Colon (tissue), 2 donors: ENCODE measurements around the gene F12.

Source experiments
- FAIRE-seq: peaks from 2 replicates; lab custom pipeline; 2012; peaks lifted over from hg19 to GRCh38; lab: Jason Lieb, UNC
- donor health status: control.
- donor health status: control.

Gene F12

DNA sequence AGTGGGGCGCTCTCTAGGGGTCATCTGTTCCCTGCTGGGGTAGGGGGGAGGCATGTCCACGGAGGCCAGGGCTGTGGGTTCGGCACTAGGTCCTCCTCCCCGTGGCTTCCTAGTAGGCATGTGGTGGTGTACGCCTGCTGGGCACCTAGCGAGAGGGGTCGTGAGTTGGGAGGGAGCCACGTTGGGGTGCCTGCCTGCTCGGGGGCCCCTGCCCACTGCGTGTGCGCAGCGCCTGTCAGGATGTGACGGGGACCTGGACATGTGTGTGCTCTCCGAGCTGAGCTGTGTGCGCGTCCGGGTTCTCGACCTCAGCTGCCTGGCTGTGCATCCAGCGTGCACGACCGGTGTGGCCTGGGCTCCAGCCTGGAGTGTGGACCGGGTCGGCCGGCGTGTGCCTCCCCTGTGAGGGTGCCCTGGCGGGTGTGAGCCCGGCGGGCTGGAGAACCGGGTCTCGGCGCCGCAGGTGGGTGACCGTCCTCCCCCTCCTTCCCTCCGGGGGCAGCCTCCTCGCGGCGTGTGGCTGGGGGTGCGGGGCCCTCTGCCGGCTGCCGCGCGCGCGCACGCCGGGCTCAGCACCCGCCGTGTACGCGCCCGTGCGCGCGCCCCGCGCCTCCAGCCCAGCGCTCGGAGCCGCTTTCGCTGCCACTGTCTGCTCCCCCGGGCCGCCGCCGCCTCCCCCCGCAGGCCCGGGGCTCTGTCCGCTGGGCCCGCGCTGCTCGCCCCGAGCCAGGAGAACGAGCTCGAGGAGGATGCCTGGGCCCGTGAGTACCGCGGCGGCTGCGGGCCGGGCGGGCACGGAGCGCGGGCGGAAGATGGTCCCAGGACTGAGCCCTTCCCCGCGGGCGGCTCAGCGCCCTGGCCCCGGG lies 37.1 kb upstream of the F12 start, which contains the start of gene PRR7:
TSS of gene PRR7 (plus strand) at position 615 of the 866 bp plus-strand sequence. CDS start 8,254 bp downstream, outside the sequence.
- no peak for FAIRE-seq

DNA sequence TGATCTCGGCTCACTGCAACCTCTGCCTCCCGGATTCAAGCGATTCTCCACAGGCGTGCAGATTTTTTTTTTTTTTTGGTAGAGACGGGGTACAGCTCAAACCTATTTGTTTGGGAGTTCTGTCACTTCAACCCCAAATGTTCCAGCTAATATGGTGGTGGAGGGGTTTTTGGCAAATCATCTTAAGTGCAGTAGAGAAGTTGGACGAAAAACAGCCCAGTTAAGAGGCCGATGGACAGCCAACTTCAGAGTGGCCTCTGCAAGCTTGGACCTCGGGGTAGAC lies 36.5 kb upstream of the F12 start:
- FAIRE-seq, result no peak

DNA sequence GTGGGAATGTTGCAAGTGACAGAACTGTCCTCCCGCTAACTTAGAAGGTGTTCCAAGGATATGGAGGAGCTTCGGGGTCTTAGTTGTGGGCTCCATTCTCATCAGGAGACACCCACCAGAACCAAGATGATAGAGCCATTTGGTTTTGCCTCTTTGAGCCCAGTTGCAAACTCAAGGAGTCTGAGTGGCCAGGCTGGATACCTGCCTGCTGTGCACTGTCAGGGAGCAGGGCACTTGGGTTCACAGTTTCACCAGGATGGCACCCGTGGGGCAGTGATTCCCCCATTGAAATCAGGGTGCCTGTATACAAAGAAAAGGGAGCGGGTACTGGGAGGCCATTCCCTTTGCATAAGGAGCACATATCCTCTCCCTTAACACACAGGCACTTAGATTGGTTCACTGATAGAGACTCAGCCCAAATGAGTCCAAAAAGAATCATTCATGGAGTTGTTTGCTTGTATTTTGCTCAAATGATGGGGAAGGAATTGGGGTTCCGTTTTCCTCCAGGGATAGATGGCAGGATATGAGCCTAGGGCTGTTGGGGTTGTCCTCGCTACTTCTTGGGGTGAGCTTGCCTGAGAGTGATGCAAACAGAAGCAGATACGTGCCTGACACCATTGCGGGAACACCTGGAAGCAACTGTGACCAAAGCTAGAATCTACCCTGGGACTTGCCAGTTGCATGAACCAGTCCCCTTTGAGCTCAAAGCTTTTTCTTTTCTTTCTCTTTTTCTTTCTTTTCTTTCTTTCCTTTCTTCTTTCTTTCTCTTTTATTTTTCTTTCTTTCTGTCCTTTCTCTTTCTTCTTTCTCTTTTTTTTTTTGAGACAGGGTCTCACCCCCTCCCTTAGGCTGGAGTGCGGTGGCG lies 35.9 kb upstream of the F12 start:
- no peak for FAIRE-seq

DNA sequence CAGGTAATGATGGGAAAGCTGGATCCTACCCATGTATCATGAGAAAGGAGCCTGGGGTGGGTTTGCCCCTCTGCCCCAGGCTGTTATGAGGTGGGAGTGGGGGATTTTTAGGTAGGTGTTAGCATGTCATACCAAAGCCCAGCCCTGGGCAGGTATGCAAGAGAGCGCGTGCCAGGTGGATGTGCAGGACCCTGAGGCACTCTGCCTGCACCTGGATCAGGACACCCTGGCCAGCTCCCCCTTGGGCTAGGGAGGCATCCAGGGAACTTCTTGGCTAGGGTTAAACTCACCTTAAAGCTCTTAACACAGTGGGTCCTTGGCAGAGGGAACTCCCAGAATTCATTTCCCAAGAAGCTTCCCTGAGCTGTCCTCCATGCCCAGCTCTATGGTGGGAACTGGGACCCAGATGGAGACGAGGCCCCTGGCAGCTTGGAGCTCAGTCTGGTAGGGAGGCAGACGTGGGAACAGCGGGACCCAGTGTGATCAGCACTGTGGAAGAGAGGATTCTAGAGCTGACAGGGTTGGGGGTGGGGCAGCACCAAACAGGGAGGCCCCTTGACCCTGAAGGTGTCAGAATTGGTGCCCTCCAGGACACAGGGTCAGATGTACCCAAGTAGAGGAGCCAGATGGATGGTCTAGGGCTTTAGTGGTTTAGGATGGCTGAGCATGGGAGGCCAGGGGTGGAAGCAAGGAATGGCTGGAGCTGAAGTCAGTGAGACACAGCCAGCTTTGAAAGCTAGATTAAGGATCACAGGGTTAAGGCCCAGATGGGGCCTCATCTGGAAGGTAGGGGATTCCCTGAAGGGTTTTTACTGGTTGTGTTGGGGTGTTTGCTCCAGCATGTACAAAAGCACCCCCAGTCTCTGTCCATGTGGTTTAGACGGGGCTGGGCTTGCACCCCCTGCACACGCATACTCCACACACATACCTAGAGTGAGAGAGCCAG lies 35.0 kb upstream of the F12 start:
- FAIRE-seq, result no peak

DNA sequence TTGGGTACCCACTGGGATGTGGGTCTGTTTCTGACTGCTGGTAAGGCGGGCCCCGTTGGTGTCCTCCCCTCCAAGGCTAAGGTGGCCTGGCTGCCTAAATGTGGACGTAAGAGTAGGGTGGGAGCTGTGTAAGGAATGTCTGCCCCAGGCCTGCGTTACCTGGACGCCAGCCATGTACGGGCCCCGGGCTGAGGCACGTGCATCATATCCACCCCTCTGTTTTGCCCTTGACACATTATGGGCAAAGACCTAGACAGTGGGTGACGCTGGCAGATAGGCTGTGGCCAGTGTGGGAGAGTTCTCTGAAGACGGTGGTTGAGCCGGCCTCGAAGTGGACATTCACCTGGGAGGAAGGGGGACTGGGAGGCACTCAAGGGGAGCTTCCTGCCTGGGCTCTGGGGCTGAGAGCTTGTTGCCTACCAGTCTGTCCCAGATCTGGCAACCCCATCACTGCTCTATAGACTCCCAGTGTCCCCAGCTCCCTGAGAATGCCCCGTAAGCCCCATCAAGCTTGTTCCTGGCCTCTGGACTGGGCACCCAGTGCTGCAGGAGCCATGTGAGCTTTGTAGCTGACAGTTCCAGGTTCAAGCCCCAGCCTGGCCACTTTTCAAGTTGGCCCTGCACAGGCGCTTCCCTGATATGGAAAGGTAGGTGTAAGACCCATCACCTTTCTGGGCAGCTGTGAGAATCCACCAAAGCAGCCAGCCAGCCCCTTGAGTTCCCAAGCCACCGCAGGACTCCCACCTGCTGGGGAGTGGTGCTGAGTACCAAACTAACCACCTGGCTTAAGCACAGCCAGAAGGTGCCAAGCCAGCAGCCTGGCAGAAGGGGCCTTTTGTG lies 34.0 kb upstream of the F12 start:
- no peak for FAIRE-seq

DNA sequence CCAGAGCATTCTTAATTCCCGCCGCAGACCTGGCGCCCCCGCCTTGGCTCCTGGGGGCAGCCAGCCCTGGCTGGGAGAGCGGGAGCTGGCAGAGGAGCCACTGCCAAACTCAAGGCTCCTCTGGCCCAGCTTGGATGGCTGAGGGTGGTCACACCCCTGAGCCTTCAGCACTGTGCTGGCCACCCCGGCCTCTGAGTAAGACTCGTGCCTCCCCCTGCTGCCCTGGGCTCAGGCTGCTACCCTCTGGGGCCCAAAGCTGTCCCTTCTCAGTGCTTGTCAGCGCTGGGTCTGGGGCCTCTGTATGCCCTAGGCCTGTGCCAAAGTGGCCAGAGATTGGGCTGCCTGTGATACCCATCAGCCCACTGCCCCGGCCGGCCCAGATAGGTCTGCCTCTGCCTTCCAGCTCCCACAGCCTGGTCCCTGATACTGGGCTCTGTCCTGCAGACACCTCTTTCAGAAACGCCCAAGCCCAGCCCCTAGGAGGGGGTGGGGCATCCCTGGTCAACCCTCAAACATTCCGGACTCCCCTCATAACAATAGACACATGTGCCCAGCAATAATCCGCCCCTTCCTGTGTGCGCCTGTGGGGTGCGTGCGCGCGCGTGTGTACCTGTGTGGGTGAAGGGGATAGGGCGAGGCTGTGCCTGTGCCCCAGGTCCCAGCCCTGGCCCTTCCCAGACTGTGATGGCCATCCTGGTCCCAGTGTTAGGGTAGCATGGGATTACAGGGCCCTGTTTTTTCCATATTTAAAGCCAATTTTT lies 32.9 kb upstream of the F12 start:
- FAIRE-seq, result no peak

DNA sequence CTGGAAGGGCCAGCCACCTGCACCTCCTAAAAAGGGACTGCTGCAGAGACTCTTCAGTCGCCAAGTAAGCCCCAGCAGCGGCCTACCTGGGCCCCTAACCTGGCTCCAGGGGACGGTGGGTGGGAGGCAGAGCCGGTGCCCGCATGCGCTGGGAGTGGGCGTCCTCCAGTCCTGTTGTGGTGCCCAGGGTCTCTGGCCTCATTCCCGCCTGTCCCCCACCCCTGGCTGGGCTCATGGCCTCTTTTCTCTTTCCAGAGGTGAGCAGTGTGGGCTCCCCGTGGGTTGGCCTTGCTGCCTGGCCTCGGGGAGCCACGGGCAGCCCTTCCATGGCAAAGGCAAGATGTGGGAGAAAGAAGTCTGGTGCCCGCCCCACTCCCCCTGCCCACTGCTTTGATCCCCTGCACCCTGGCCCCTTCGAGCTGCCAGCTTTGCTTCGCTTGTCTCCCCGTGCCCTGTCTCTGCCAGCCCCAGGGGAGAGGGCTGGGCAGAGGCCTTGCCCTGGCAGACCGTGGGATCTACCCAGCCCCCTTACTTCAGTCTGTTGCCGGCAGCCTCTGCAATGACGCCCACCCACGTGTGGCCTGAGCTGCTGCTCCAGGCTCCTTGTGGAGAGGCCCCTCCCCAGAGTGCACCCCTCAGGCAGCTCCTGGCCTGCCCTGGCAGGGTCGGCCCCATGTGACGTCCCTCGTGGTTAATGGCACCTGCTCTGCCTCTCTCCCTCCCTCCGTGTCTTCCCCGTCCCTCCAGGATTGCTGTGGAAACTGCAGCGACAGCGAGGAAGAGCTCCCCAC lies 31.8 kb upstream of the F12 start:
- no peak for FAIRE-seq

DNA sequence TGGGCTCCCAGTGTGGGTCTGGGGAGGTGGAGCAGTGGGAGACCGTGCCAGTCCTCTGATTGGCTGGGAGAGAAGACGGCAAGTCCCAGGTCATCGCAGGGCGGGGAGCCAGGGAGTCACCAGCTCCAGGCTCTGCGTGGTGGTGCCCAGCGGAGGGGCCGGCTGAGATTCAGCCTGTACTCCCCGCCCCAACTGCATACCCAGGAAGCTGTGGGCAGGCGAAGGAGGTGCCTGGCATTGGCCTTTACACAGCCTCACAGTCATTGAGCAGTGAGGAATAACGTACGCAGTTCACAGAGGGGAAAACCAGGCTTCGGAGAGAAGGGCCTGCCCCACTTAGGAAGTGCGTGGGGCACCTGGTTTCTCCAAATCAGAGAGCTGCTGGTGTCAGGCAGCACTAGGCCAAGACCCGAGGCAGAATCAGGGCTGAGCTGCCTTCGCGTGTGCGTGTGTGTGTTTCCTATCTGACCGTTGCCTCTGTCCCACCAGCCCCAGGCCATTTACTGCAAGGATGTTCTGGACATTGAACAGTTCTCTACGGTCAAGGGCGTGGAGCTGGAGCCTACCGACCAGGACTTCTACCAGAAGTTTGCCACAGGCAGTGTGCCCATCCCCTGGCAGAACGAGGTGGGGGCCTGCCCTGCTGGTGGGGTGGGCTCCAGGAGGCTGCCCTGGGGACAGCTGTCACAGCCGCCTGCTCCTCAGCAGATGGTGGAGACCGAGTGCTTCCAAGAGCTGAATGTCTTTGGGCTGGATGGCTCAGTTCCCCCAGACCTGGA lies 31.0 kb upstream of the F12 start:
- no peak for FAIRE-seq

DNA sequence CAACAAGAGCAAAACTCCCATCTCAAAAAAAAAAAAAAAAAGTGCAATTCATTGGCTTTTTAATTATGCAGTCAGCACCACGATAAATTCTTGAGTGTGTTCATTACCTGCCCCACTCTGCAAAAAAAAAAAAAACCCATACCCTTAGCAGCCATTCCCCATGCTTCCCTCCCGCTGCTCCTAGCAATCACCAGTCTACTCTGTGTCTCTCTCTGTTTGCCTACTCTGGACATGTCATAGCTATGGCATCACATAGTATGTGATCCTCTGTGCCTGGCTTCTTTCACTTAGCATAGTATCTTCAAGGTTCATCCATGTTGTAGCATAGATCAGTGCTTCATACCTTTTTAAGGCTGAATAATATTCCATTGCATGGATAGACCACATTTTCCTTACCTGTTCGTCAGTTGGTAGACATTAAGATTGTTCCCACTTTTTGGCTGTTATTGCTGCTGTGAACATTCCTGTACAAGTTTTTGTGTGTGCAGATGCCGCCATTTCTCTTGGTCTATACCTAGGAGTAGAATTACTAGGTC lies 30.2 kb upstream of the F12 start:
- no peak for FAIRE-seq

DNA sequence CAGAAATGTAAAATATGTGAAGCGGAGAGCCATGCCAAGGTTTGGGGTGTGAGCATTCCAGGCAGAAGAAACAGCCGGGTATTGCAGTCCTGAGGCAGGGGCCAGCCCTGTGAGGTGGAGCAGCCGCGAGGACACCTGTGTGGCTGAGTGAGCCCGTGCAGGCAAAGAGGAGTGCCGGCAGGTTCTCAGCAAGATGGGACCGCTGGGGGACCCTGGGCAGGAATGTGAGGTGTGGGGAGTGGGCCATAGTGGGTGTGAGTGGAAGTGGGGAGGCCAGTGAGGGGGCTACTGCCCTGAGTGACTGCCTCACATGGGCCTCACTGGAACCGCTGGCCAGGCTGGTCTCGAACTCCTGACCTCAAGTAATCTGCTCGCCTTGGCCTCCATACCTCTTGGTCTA lies 29.1 kb upstream of the F12 start:
- FAIRE-seq, result no peak

DNA sequence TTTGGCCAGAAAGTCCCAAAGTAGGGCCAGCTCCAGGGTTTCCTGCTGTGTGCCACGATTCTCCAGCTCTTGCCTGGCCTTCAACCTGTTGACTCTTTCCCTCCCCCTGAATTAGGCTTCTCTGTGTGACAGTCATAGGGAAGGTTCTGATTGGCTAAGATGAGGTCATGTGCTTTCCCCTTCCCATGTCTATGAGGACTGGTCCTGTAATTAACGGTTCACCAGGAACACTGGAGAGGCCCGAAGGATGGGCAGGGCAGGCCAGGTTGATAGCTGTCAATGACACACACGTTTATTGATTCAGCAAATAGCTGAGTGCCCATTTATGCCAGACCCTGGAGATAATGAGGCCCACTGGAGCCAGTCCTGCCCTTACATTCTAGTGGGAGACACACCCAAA lies 28.3 kb upstream of the F12 start:
- no peak for FAIRE-seq

DNA sequence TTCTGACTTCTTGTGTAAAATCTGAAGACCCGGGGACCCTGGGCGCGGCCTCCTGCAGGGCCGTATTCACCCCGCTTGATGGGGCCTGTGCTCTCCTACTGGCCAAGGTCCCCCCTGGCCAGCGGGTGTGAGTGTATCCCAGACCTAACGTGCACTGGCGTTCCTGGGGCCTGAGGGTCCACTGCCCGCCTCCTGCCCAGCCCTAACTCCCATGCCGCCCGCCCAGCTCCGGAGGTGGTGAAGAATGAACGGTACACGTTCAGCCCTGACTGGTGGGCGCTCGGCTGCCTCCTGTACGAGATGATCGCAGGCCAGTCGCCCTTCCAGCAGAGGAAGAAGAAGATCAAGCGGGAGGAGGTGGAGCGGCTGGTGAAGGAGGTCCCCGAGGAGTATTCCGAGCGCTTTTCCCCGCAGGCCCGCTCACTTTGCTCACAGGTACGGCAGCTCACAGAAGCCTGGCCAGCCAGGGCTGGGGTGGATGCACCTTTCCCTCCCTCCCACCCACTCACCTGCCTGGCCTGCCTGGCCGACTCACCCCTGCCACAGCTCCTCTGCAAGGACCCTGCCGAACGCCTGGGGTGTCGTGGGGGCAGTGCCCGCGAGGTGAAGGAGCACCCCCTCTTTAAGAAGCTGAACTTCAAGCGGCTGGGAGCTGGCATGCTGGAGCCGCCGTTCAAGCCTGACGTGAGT lies 26.6 kb upstream of the F12 start:
- no peak for FAIRE-seq

DNA sequence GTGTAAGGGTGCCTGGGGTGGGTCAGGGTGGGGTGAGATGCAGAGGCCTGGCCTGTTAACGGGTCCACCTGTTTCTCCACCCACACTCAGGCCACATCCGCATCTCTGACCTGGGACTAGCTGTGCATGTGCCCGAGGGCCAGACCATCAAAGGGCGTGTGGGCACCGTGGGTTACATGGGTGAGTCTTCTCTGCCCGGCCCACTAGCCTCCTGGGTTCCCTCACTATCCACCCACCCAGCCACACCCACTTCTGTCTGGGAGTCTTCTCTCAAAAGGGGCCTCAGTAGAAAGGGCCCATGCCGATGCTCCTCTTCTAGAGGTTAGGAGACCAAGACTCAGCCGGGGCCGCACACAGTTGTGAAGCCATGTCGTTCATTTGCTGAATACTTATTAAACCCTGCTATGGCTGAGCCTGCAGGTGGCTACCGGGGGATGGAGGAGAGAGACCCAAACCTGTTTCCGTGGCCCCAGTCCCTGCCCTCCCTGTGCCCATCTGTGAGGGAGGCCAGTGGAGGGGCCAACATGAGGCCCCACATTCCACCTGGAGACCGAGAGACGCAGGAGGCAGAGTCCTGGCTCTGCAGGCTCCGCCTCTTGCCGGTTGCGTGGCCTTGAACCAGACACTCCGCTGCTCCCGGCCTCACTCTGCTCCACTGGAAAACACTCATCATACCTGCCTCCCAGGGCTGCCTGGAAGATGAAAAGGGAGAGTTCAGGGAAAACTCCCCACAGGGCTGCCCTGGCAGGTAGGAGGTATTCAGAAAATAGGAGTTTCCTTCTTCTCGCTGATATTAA lies 25.8 kb upstream of the F12 start:
- no peak for FAIRE-seq

DNA sequence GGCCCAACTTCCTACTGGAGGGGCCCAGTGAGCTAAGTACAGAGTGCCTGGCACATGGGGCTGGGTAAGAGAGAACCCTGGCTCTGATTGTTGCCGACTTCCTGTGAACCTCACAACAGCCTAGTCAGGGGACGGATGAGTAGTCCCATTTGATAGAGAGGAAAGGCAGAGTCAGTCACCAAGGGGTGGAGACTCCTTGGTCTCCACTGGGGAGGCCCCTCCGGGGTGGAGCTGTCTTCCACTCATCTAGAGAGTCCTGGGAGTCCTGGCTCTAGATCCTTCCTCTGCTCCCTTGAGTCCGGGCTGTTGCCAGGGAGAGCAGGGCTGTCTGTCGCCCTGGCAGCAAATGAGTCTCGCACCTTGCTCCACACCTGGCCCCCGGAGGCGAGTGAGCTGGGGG lies 25.1 kb upstream of the F12 start:
- no peak for FAIRE-seq

DNA sequence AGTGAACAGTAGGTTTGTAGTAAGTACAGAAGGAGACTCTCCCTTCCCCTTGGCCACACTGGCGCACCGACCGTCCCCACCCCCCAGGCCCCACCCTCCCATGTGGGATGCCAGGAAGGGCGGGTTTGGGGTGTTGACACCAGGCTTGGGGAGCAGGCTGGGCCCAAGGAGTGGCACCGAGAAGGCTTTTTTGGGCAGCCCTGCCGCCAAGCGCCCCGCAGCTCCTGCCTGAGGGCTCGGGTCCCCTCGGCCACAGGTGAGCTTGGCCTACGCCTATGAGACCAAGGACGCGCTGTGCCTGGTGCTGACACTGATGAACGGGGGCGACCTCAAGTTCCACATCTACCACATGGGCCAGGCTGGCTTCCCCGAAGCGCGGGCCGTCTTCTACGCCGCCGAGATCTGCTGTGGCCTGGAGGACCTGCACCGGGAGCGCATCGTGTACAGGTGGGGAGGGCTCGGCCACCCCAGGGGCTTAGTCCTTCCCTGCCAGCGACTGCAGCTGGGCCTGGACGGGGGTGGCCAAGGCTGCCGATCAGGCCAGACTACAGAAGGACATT lies 24.4 kb upstream of the F12 start:
- FAIRE-seq, result no peak

DNA sequence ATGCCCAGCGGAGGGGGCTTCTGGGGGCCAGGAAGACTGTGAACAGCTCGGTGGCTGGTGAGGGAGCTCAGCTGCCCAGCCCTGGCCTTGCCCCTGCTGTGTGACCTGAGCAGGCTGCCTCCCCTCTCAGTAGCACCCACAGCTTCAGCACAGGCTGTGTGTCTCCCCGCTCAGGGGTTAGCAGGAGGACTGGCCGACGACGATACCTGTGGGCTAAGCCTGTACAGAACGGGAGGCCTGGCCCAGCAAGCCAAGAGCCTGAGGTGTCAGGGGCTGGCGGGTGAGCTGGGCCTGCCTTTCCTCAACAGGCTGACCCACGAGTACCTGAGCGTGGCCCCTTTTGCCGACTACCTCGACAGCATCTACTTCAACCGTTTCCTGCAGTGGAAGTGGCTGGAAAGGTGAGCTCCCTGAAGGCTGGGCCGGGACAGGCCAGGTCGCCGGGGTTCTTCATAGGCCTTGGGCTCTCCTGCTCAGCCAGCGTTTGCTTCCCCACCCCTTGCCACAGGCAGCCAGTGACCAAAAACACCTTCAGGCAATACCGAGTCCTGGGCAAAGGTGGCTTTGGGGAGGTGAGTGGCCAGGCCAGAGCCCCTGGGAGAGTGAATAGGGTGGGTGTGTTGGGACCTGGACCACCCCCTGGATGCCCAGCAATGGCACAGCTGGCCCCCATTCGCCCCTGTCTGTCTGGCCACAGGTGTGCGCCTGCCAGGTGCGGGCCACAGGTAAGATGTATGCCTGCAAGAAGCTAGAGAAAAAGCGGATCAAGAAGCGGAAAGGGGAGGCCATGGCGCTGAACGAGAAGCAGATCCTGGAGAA lies 23.7 kb upstream of the F12 start:
- no peak for FAIRE-seq
